SH-SY5Y (cell line): ENCODE measurements around the gene MRM2.

Experiments
- GATA2 ChIP-seq: IDR thresholded peaks from 2 replicates; pipeline ENCODE4 v1.6.1; 2011; ENCODE audit warnings: mild to moderate bottlenecking, low read depth, low read length
- GATA3 ChIP-seq: IDR thresholded peaks from 2 replicates; pipeline ENCODE4 v1.6.1; 2011; ENCODE audit warnings: low read depth, mild to moderate bottlenecking, low read length, moderate library complexity

DNA sequence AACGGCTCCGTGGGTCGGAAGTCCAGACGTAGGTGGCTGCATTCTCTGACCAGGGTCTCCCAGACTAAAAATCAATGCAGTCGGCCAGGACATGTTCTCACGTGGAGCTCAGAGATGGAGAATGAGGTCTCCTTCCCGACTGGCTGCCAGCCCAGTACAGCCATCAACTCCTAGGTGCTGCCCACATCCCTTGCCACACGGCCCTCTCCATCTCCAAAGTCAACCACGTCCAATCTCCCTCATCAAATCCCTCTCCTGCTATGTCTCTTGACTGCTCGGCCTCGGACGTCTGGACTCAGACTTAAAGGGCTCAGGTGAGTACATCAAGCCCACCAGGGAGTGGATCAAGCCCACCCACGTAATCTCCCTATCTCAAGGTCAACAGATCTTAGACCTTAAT lies 16.2 kb downstream of the MRM2 start:
- TF ChIP-seq GATA3 (no peak), GATA2 (no peak)
